CD4-positive, alpha-beta T cell treated with Interleukin-4 for 4 hours (primary cell): Measurements from ENCODE around the gene TXNRD2.

Experiments used
- DNase-seq: peaks from one replicate; pipeline ENCODE4 v3.0.0-alpha.2; 2020

The TXNRD2 gene

DNA sequence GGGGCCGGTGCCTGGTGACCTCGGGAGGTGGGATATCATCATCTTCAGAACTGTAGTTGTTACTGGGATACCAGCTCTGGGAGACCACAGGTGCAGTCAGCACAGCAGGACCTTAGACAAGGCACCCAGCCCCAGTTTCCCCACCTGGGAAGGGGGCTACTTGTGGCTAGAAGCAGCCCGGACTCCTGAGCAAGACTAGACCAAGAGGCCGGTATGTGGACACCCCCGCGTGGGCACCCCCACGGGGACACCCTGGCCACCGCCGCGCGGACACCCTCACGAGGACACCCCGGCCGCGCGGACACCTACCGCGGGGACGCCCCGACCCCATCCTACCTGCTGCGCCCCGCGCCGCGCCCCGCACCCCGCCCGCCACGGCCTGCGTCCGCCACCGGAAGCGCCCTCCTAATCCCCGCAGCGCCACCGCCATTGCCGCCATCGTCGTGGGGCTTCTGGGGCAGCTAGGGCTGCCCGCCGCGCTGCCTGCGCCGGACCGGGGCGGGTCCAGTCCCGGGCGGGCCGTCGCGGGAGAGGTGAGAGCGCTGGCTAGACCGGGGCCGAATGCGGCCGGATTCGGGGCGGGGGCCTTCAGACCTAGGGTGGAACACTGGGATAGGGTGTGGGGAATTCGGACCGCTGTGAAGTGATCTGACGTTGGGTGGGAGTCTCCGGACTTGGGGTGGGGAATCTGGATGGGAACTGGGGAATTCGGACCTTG, at the start of gene TXNRD2, which contains the start of gene COMT:
Gene TXNRD2 (minus strand): TSS at position 454 of the 718 bp plus-strand sequence. CDS start 15 bp downstream, at position 439.
Gene COMT (plus strand): TSS at position 408 of the 718 bp plus-strand sequence. CDS start 20,755 bp downstream, outside the sequence.
- peak; percentile 58 for DNase-seq

DNA sequence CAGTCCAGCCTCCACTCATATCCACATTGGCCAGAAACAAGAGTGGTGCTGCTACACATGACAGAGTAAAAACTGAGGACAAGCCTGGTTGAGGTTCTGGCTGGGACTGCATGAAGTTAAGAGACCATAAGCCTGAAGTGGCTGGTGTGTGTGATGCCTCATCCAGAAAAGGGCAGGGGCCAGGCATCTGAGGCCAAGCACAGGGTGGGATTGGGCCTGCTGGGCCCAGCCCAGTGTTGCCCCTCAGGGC, 49.7 kb upstream of the TXNRD2 start:
- no peak for DNase-seq

DNA sequence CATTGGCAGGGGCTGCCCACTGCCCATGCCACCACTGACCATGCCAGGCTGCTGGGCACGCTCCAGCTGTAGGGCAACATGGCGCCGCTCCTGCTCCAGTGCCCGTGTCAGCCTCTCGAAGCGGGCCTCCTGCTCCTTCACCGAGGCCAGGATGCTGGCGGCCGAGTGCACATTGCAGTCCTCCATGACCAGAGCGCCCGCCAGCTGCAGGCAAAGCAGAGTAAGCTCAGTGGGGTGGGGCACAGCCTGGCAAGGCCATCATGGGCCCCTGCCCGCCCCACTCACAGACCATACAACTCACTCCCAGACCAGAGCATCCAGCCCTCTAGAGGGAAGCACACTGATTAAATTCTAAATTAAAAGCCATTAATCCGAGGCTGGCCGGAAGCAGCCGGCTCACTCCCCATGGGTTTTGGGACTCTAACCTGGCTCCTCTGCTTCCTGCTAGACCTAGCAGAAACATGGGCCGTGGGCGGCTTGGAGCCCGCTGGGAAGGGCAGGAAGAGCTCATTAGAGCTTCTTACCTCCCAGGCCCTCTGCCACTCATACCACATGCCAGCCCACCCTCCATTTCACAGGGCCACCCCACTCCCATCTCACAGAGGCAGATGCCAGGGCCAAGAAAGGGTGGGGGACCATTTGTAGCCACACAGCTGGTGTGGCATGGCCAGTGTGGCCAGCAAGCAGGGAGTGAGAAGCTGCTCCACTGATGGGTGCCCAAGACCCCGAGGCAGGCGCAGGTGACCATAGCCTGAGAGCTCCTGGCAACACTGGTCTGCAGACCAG, 49.2 kb upstream of the TXNRD2 start:
- no peak for DNase-seq

DNA sequence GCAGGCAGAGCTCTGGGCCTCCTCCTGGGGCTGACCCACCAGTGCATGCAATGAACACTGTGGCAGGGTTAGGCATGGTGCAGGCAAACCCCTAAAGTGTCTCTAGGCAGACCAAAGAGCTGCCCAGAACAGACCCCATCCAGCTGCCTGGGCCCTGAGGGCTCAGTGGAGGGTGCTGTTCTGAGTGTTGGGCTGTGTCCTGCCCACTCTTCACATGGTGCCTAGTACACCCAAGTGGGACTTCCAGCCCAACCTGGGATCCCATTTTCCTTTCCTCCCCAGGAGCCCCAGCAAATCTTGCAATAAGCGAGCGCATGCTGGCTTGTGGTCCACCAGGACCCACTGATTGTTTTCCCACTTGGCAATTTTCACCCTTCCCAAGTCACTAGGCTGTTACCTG, 48.6 kb upstream of the TXNRD2 start:
- no peak for DNase-seq

DNA sequence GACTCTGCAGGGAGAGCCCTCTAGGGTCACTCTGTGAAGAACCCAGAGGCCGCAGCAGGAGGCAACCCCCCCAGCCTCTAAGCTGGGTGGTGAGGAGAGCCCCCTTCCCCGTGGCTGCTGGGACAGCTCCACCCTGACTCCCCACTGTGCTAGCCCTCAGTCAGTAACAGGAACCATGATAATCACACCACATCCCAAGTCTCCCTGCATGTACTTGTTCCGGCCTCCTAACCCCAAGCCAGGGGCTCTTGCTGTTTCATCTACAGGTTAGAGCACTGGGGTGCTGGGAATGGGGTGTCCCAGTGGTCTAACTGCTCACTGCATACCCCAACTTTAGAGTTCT, 48.1 kb upstream of the TXNRD2 start:
- no peak for DNase-seq

DNA sequence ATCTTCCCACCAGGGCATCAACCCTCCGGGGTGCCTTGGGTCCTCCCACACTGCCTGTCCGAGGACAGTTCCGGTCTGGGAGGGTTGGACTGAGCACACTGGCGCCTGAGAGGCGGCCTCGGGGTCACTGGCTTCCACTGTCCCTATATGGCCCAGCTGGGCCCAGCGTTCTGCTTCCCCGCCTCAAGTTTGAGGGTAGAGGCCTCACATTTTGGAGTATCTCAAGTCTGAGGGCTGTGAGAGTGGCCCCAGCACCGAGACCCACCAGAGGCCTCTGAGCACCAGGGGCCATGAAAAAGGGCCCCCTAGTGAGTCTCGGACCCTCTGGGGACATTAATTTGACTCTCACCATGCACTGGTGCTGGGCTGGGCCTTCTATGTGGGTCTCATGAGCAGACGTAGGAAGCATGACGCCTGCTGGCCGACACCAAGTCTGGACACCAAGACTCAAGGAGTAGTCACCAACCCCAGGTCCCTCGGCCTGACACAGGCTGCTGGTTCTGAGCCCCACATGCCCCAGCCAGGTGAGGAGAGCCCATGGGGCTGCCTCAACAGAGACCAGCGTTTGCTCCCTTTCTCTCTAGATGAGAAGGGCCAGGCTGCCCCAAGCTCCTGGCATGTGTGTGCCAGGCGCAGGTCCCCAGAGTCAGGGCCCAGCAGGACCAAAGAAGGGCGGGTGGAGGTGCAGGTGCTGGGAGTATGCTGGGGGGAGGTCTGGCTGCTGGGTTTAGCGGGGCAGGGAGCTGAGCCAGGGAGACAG, 47.5 kb upstream of the TXNRD2 start:
- no peak for DNase-seq

DNA sequence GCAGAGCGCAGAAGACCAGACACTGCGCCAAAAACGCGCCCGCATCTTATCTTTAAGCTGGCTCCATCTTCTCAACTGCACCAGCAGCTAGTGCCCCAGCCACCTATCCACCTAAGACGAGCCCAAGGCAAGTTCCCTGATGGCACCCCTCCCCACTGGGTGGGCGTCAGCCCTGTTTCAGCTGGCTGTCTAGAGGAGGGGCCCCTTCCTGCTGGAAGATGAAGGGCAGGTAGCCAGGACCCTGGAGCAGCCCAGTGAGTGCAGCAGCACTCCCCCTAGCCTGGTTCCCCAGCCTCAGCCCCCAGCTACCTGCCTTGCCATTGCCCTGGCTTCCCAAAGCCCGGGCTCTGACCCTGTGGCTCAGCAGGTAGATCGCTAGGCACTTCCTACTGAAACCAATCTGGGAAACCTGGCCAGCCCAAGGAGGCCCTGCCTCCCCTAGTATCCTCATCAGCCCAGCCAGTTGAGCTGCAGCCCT, 46.8 kb upstream of the TXNRD2 start:
- no peak for DNase-seq

DNA sequence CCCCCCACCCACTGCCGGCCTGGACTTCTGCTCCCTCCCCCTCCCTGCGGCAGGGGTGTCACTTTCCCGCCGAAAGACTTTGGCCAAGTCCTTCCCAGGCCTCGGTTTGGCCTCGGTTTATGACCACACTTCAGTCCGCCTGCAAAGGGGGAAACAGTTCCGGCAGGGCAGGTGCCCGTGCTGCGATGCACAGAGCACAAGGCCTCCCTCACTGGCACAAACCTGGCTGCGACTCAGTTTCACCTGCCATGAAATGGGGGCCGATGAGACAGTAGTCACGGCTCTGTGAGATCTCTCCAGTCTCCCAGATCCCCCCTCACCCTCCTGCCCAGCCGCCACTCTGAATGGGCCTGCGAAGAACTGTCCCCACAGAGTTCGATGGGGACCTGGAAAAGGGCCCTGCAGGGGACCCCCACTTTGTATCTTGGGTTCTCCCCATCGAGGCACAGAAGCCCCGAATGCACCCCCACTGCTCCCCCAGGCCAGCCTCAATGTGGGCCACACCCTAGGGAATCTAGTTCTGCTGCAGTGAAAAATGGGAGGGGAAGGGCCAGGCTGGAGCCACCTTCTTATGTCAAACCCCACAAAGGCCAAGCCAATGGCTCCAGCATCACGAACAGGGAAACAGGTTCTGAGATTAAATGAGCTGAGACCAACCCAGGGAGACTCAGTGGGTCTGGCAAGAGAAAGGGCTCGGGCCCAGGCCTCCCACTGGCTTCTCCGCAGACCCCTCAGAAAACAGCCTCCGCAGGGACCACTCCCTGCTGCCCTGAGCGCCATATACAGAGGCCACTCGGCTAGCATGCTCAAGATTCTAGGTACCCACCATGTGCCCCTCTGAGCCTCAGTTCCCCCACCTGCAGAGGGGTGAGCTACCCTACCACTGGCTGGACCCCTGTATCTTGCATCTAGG, 46.0 kb upstream of the TXNRD2 start:
- no peak for DNase-seq

DNA sequence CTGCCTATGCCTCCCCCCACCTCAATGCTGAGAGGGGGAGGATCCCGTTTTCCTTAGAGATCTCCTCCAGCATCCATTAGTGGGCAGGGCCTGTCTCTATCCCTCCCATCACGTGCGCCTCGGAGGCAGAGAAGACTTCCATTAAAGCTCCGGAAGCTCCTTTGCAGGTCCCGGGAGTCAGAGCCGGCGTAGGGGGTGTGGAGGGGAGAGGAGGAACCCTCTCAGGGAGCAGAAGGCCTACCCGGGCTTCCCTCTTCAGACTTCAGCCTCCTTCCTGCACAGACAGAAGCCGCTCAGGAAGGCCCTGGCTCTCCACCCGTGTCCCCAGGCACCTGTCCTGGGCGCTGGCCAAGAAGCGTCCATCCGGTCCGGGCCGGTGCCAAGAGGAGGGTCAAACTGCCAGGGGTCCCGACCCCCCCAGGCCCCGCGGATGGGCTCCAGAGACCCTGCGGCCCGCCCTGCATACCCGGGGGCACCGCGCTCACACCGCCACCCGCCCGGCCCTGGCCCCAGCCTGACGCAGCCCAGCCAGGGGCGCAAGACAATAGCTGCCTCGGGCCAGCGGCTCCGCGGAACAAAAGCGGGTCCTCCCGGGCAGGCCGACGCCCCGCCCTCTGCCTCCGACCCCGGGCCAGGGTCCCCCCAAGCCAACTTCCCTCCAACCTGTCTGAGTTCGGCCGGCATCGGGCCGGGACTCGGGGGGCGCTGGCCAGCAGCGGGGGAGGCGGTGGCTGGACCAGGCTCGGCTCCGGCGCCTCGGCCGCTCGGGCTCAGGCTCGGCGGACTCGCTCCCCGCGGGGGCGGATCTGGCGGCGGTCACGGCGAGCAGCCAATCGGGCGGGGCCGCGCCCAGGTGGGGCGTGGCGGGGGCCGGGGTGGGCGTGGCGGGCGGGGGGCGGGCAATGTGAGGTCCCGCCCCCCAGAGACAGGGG, 45.1 kb upstream of the TXNRD2 start:
- peak; percentile 19 for DNase-seq

DNA sequence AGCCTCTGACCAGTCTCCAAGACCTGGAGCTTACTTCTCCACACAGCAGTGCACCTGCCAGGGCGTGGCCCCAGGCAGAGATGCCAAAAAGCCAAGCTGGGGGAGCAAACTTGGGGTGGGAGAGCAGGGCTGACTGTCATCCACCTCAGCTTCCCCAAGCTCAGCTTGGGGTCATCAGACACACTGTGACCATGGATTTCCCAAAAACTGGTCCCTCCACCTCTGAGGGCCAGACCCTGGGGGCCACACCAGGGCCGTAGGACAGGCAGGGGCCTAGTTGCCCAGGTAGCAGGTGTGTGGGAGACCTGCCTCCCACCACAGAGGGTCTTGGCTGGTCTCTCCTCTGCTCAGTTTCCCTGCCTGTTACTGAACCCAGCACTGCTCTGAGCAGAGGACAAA, 44.4 kb upstream of the TXNRD2 start:
- no peak for DNase-seq

DNA sequence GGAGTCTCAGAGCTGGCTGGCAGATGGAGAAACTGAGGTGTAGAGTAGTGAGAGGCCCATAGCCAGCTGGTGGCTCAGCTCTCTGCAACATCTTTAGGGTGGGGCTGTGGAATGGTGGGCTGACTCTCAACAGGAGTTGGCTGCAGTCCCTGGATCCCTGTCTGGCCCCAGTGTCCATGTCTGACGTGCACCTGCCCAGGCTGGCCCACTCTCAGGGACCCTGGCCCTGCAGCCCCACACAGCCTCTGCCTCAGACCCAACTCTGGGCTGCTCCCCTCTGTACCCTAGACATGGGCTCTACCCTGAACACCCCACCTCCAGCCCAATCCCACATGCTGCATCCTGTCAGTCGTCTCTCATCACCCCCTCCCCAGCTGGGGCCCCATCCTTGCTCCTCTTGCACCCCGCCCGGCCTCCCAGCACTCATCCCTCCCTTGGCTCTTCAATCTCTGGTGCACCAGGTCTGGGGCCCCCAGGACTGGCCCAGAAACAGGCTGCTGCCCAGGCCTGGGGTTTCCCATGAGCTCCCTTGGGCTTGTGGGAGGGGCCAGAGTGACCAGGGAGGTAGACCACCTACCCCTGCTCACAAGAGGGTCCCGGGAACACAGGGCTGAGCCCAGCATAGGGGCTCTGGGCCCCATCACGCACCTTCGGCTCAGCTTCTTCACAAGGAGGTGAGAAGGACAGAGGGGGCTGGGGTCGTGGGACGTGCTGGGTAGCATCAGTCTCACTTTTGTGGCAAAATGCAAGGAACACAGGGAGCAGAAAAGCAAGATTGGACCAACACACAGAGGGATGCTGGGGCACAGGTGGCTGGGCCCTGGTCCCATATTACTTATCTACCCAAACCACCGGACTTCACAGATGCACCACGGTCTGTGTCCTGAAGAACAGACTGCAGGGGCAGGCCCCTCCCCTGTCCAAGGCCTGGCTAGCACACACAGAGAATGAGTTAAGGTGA, 43.5 kb upstream of the TXNRD2 start:
- DNase-seq, result no peak

DNA sequence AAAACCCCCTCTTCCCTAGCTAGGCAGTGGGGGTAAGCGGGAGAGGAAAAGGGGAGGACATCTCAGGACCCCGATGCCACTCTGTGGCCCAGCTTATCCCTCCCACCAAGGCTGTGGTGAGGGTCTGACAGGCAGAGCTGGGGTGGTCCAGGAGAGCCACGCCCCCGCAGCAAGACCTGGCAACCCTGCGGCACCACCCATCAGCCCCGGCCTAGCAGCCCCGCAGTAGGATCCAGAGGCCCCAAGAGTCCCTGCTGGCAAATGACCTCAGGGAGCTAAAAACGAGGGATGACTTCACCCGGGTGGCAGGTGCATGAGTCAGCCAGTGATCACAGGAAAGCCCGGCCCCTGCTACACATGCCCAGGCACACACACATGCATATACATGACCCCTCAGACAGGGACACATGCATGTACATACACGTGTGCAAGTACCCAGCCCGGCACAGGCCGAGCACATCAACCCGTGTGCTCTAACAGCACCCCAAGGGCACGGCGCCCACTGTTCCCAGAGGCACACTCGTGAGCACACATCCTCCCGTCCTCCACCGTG, 42.7 kb upstream of the TXNRD2 start:
- DNase-seq, result no peak

DNA sequence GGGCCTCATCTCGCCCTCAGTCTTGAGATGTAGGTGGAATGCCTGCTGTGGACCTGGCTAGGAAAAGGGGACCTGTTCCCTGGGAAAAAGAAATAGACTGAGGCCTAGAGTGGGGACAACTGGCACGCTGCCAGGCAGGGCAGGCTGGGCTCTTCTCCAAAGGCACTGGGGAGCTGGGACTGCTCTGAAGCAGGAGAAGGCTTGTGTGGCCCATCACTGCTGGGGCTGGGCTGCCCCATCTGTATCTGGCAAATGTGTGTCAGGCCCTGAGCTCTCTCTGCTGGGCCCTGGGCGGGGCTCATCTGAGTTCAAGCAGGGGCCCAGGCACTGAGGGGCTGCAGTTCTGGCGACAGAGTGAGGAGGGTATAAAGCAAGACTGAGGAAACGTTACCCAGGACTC, 42.1 kb upstream of the TXNRD2 start:
- DNase-seq, result no peak

DNA sequence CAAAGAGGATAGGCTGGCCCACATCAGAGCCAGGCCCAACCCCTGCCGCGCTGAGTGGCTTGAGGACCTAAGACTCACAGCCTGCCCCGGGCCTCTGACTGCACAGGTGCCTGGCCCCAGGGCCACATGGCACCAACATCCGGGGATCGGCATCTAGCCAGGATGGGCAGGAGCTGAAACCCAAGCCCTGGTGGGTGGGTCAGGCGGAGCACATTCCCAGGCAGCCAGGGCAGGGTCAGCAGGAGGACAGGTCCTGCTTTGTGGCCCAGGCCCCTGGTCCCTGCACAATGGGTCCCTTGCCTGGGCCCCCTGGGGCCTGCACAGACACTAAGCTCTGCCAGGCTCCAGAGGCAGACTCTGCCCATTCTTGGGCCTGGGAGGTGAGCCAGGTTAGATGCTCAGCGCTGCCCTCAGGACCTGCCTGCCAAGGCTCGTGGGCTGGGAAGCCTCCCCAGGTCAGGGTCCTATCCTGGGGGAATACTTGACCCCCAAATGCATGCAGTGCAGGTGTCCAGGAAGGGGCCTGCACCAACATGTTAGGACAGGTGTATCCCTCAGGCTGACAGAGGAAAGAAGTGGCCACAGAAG, 41.5 kb upstream of the TXNRD2 start:
- DNase-seq, result no peak

DNA sequence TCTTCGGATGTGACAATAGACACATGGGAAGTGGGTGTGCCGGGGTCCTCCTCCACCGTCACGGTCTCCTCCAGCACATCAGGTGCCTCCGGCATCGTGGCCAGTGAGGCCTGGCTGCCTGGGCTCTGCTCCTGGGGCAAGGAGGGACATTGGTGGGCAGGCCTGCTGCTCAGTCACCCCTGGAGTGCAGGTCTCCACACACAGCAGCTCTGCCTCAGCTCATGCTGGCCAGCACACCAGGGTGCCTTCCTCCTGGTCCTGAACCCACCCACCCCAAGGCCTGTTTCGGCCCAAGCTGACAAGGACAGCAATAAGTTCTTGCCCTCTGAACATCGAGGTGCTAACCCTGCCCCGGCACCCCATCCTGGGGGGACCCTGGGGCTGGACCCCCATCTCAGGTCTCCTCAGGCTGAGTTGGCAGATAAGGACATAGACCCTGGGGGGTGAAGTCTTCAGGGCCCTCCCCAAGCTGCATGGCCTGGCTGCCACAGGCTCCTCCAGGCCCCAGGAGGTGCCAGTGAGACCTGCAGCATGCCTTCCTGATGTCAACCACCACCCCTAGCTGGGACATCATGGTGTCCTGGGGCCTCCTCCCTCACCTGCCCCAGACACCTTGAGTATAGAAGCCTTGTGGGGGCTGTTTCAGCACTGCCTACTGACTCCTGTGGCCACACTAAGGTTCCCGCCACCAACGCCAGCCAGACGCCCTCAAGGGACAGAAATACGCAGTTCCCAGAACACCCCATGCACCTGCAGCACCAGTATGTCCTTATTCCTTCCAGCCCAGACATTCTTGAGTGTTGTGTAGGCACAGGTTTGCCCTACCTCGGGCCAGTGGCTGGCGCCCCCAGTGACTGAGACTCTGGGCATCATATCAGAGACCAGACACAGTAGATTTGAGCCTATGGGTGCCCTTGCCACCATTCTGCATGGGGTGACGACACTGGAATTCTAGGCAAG, 40.6 kb upstream of the TXNRD2 start:
- DNase-seq, result no peak

DNA sequence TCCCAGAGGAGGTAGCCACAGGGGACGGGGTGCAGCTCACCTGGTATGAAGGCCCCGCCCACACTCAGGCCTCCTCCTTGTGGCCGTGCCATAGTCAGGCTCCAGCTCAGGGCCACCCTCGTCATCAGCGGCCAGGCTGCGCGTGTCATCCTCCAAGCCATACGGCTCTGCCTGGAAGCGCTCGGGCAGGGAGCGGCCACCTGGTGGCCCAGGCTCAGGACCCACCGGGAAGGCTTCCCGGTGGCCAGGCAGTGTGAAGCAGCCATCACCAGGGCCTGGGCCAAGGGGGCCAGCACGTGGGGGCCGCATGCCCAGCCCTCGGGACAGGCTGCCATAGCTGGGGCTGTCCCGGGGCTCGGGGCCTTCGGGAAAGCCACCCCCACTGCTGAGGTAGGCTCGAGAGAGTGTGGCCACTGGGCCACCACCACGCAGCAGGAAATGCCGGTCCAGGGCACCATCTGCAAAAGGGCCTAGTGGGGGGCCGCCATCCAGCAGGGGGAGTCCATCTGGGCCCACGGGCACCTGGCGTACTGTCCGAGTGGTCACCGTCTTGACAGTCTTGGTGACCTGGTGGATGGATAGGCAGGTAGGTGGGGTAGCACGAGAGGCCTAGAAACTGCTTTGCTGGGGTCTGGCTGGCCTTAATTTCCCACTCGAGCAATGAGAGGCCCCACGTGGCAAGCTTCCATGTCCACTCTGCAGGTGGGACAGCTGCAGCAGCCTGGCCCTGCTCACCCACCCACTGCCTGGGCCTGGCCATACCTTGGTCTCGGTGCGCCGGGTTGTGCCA, 39.7 kb upstream of the TXNRD2 start:
- DNase-seq, result no peak

DNA sequence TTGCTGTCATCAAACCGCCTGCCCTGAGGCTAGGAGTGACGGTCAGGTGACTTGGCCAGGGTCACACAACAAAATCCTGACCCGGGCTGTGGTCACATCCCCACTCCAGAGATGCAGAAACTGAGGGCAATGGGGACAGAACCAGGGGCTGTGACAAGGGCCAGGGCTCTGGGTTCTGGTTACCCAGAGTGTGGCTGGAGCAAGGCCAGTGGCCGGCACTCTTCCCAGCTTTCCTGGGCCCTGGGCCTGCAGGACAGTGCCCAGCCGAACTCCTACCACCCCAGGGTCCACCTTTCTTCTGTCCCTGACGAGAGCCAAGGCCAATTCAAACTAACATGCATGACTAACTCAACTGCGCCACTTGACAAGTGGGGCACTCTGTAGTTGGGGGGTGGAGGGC, 39.1 kb upstream of the TXNRD2 start:
- no peak for DNase-seq
